ENCODE measurements around the gene HECW1.

Gene HECW1

DNA sequence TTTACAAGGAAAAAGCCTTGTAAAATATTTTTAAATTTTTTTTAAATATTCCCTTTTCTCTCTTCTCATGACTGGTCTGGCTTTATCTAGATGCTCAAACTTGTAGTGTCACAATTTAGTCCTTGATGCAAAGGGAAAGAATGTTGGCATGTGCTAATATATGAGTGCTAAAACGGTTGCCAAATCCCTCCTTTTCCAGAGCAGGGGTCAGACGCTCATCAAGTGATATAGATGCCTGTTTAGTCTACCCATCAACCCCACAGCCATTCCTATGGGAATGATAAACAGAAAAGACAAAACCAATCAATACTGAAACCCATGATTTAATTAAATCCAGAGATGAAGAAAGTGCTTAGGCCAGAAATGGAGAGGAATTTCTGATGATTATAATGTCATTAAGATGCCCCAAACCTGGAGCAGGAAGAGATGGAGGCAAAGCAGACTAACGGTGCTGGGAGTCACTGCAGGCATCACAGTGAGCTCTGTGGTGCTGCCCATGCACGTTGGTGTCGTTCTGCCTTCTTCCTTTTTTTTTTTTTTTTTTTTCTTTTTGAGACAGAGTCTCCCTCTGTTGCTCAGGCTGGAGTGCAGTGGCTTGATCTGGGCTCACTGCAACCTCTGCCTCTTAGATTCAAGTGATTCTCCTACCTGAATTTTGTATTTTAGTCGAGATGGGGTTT, 260.4 kb downstream of the HECW1 start:
- DNase-seq: no peak
- Histone ChIP-seq H3K36me3 (replicated peaks) (no peaks in the 10 kb centered on the region), H3K4me3 (ENCODE audit: low read depth, low read length) (no peak overlapping the region), H3K27ac (no peak overlapping the region), H3K27me3 (replicated peaks) (no peaks in the 10 kb centered on the region)
- in situ Hi-C loops (cut with HindIII; ENCODE audit: low pct_ligation_motif_present, low sequenced_read_pairs): no loop called here
- TF ChIP-seq CTCF (IDR thresholded peaks at IDR 0.05; ENCODE audit: low read depth, low read length, missing control alignments): no peak

DNA sequence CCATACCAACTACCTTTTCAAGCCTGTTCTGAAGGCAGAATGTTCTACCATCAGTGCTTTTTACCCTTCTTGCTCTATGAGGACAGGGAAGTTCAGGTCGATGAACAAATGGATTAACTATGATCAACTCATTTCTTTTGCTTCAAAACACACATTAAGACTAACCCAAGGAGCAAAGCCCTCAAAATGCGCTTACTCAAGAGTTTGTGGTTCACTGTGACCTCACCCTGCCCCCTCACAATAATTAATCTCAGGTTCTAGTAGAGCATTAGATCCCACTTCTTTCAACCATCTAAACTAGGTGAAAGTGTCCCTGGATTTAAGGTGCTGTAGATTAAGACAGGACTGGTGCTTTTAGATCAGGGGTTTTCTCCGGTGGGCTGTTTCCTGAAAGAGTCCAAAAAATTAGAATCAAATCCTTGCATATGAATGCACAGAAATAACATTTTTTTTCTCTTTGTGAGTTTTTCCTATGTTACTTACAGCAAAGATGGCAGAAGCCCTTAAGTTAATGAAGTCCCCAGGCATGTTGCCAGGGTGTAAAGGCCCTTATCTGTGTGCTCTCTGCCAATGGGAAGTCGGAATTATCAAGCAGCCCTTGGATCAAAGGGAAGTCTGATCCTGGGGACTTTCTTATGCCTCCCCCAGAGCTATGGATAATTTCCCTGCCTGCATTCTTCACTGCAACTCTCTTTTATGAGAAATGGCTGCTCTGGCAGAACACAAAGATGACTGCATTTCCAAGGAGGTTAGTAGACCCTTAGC, 264.9 kb downstream of the HECW1 start:
- Histone ChIP-seq H3K27me3 (replicated peaks) (no peaks in the 10 kb centered on the region), H3K4me3 (ENCODE audit: low read depth, low read length) (no peak overlapping the region), H3K27ac (no peak overlapping the region), H3K36me3 (replicated peaks) (no peaks in the 10 kb centered on the region)
- no peak for DNase-seq
- TF ChIP-seq CTCF (IDR thresholded peaks at IDR 0.05; ENCODE audit: low read depth, low read length, missing control alignments): no peak
- in situ Hi-C loops (cut with HindIII; ENCODE audit: low pct_ligation_motif_present, low sequenced_read_pairs): no loop called here

- Histone ChIP-seq H3K27ac (no peak overlapping the region), H3K27me3 (replicated peaks) (no peaks in the 10 kb centered on the region), H3K36me3 (replicated peaks) (no peaks in the 10 kb centered on the region), H3K4me3 (ENCODE audit: low read depth, low read length) (no peak overlapping the region)
- in situ Hi-C loops (cut with HindIII; ENCODE audit: low pct_ligation_motif_present, low sequenced_read_pairs): no loop called here
- TF ChIP-seq CTCF (IDR thresholded peaks at IDR 0.05; ENCODE audit: low read depth, low read length, missing control alignments): no peak
- DNase-seq: no peak
Observed at GRCh38 chr7:43379210-43379609, 266.8 kb downstream of the HECW1 start.

GRCh38 chr7:43384616-43385308, 272.3 kb downstream of the HECW1 start:
- in situ Hi-C loops (cut with HindIII; ENCODE audit: low pct_ligation_motif_present, low sequenced_read_pairs): no loop called here
- Histone ChIP-seq H3K4me3 (ENCODE audit: low read depth, low read length) (no peak overlapping the region), H3K27me3 (replicated peaks) (no peaks in the 10 kb centered on the region), H3K27ac (no peak overlapping the region), H3K36me3 (replicated peaks) (no peaks in the 10 kb centered on the region)
- no peak for TF ChIP-seq CTCF (IDR thresholded peaks at IDR 0.05; ENCODE audit: low read depth, low read length, missing control alignments)
- DNase-seq: no peak

GRCh38 chr7:43385309-43385680, 272.8 kb downstream of the HECW1 start:
- TF ChIP-seq CTCF (IDR thresholded peaks at IDR 0.05; ENCODE audit: low read depth, low read length, missing control alignments): no peak
- Histone ChIP-seq H3K4me3 (ENCODE audit: low read depth, low read length) (no peak overlapping the region), H3K27me3 (replicated peaks) (no peaks in the 10 kb centered on the region), H3K36me3 (replicated peaks) (no peaks in the 10 kb centered on the region), H3K27ac (no peak overlapping the region)
- in situ Hi-C loops (cut with HindIII; ENCODE audit: low pct_ligation_motif_present, low sequenced_read_pairs): no loop called here
- DNase-seq: no peak

Data from brain microvascular endothelial cell (primary cell).